GM18502 (cell line): ENCODE data around the gene EYS.
"Not testable (repeated sequence)": the region's sequence is repeated elsewhere in the genome, so short reads cannot be mapped to it uniquely, and the experiment has no call there.

Experiments used
- ATAC-seq: cut with Tn5 transposase; IDR thresholded peaks from one replicate; pipeline ENCODE4 v1.9.1; 2021; ENCODE audit warnings: mild to moderate bottlenecking; ENCODE audit not compliant: unreplicated experiment, poor library complexity

Gene EYS

GRCh38 chr6:63912887-63913286, 1794.1 kb downstream of the EYS start:
- no peak for ATAC-seq

GRCh38 chr6:63910863-63911551, 1796.0 kb downstream of the EYS start:
- ATAC-seq, result no peak

- ATAC-seq, result peak; percentile 71
Measured at GRCh38 chr6:63904650-63905248, 1802.3 kb downstream of the EYS start.

- no peak for ATAC-seq
Measured at GRCh38 chr6:63899550-63899949, 1807.5 kb downstream of the EYS start.

- ATAC-seq, result no peak
Measured at GRCh38 chr6:63897952-63898351, 1809.1 kb downstream of the EYS start.

GRCh38 chr6:63897459-63897858, 1809.6 kb downstream of the EYS start:
- no peak for ATAC-seq

GRCh38 chr6:63888416-63888815, 1818.6 kb downstream of the EYS start:
- no peak for ATAC-seq

GRCh38 chr6:63887804-63888203, 1819.2 kb downstream of the EYS start:
- ATAC-seq, result not testable (repeated sequence)

- ATAC-seq, result no peak
Measured at GRCh38 chr6:63887002-63887751, 1819.8 kb downstream of the EYS start.

GRCh38 chr6:63886341-63886740, 1820.7 kb downstream of the EYS start:
- ATAC-seq, result no peak

- ATAC-seq, result peak; percentile 50
Measured at GRCh38 chr6:63883597-63883996, 1823.4 kb downstream of the EYS start.

- ATAC-seq, result no peak
Measured at GRCh38 chr6:63882208-63882607, 1824.8 kb downstream of the EYS start.

GRCh38 chr6:63881791-63882190, 1825.2 kb downstream of the EYS start:
- ATAC-seq, result no peak

GRCh38 chr6:63872233-63872632, 1834.8 kb downstream of the EYS start:
- no peak for ATAC-seq

- no peak for ATAC-seq
Measured at GRCh38 chr6:63868351-63868750, 1838.7 kb downstream of the EYS start.

- ATAC-seq, result no peak
Measured at GRCh38 chr6:63864671-63865318, 1842.2 kb downstream of the EYS start.

GRCh38 chr6:63864061-63864460, 1843.0 kb downstream of the EYS start:
- ATAC-seq, result no peak

- ATAC-seq, result no peak
Measured at GRCh38 chr6:63862486-63863198, 1844.4 kb downstream of the EYS start.

GRCh38 chr6:63859528-63859927, 1847.5 kb downstream of the EYS start:
- no peak for ATAC-seq

GRCh38 chr6:63858691-63859090, 1848.3 kb downstream of the EYS start:
- ATAC-seq, result no peak
